ENCODE results near the gene DENND6B.
"Not testable (repeated sequence)": the region's sequence is repeated elsewhere in the genome, so short reads cannot be mapped to it uniquely, and the experiment has no call there.

- TF ChIP-seq, protein P1, sequence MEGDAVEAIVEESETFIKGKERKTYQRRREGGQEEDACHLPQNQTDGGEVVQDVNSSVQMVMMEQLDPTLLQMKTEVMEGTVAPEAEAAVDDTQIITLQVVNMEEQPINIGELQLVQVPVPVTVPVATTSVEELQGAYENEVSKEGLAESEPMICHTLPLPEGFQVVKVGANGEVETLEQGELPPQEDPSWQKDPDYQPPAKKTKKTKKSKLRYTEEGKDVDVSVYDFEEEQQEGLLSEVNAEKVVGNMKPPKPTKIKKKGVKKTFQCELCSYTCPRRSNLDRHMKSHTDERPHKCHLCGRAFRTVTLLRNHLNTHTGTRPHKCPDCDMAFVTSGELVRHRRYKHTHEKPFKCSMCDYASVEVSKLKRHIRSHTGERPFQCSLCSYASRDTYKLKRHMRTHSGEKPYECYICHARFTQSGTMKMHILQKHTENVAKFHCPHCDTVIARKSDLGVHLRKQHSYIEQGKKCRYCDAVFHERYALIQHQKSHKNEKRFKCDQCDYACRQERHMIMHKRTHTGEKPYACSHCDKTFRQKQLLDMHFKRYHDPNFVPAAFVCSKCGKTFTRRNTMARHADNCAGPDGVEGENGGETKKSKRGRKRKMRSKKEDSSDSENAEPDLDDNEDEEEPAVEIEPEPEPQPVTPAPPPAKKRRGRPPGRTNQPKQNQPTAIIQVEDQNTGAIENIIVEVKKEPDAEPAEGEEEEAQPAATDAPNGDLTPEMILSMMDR (conservative IDR thresholded peaks at IDR 0.05; ENCODE audit: low read depth in 2 of 2), result not testable (repeated sequence)
- not testable (repeated sequence) for TF ChIP-seq POLR2AphosphoS5 (IDR thresholded peaks at IDR 0.05; ENCODE audit: low read depth); NANOG (IDR thresholded peaks at IDR 0.05; ENCODE audit: borderline replicate concordance)
Measured at GRCh38 chr22:50273781-50274180, 53.0 kb downstream of the DENND6B start.

All from GM23338 (cell line).